GM18873 (cell line): Measurements from ENCODE around the gene MAN1A1.
"Not testable (repeated sequence)": the region's sequence is repeated elsewhere in the genome, so short reads cannot be mapped to it uniquely, and the experiment has no call there.

Experiments used
- ATAC-seq: cut with Tn5 transposase; IDR thresholded peaks from one replicate; pipeline ENCODE4 v1.9.1; 2021; ENCODE audit warnings: mild to moderate bottlenecking, moderate library complexity, moderate number of reproducible peaks; ENCODE audit not compliant: unreplicated experiment, low FRiP score

MAN1A1 gene

DNA sequence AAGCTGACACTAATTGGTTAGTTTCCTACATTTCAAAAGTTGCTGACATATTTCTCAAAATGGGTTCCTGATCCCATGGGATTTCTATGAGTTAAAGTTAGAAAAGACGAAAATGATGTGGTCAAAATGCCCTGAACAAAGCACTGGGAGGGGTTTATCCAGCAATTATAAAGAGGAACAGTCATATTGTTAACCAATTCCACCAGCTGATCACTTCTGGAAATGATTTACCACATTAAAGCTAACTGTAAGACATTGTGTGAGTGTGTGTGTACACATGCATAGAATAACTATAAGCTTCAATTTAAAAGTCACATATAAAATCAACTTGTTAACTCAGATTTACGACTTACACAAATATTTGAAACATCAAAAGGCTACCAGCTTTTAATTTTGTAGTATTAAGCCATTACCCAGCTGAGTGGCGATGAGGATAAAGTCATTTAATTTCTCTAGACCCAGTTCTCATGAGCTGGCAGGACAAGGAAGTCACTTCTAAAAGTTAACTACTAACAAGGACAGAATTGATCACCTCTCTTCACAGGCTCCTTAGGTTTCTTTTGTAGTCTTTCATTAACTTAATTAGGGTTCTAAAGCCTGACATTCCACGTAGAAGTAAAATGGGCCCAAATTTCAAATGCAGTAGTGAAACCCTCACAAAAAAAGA is 40.4 kb downstream of the MAN1A1 start:
- no peak for ATAC-seq

DNA sequence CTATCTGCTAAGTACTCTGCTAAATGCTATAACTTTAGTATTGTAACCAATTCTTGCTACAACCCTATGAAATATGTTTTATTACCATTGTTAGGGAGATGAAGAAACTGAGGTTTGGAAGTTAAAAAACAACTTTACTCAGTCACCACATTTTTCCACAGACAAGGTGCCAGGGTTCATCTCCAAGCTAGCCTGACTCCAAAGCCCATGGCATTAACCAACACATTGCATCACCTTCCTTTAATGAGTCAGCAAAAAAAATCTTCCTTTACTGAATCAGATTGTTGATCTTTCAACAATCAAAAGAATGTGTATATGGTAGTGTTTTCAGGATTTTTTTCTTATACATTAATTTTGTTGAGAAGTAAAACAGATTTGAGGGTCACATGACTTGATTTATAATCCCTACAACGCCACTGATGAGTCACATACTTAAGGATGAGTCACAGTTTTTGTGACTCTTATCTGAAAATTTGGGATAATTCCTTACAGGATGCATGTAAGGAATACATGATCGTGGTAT is 41.5 kb downstream of the MAN1A1 start:
- no peak for ATAC-seq

DNA sequence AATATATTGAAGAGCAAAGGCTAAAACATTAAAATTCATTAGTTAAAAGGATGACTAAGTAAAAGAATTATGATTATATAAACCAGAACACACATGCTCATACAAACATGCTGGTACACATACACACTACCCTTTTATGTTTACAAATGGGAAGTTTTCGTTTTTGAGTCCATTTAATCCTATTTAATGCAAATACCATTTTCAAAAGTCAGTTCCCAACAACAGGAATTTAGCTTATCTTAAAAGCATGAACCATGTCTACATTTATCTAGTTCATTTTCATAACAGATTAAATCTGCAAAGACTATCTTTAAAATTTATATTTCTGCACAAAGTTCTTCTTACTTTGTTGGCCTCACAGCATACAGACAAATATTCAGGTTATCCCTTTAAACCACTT is 42.5 kb downstream of the MAN1A1 start:
- ATAC-seq = no peak

GRCh38 chr6:119306396-119306968 is 43.1 kb downstream of the MAN1A1 start:
- no peak for ATAC-seq

DNA sequence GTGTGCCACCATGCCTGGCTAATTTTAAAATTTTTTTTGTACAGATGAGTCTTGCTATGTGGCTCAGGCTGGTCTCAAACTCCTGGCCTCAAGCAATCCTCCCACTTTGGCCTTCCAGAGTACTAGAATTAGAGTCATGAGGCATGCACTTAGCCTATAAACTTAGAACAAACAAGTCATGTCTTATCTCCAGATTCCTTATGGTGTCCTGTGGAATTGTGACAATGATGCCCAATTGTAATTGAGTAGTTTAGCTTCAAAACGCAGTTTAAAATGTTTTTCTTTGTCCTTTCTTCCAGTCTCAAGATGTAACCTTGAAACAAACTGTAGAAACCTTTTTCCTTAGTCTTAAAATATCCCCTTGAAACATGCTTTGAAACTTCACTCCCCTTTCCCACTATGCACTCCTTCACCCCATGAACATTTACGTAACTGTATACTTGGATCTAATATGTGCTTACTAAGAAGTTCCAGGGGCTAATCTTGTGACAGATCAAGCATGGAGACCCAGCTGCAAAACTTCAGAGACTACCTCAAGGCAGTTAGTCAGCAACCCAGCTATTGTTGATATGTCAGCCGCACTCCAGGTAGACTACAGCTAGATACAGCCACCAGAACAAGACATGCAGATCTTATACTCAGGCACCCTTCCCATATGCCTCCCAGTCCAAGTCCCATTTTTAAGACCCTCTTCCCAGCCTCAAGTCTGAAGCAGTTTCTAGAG is 46.2 kb downstream of the MAN1A1 start:
- ATAC-seq = no peak

DNA sequence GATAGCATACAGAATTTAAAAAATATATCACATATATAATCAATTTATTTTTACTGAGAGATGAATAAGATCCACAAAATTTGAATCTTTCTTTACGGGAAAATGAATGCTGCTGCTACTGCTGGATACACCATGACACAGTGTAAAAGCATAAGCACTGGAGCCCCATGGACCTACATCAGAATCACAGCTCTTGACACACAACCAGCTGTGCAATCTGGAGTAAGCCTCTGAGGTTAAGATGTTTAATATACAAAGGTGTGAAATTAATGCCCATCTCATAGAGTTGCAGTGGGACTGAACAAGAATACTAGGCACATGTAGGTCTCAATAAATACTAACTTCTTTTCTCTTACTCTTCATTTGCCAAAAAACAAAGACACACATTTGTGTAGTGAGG is 48.1 kb downstream of the MAN1A1 start:
- no peak for ATAC-seq

DNA sequence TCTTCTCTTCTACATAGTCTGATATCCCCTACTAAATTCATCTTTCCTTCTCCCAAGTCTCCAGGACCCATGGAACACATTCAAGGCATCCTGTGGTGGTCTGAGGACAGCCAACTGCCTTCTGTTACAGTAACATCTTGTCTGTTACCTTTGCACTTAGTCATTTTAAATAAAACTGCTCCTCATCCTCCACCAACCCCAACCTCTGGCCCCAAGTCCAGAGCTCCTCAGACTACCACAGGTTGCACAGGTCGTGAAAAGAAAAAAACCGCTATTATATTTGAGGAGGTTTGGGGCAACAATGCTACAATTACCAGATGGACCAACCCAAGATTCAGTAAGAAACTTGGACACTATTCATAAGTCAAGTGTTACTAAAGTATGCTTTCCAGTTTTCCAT is 49.9 kb downstream of the MAN1A1 start:
- ATAC-seq = no peak

- ATAC-seq = no peak
Observed at GRCh38 chr6:119297049-119297448, 52.5 kb downstream of the MAN1A1 start.

DNA sequence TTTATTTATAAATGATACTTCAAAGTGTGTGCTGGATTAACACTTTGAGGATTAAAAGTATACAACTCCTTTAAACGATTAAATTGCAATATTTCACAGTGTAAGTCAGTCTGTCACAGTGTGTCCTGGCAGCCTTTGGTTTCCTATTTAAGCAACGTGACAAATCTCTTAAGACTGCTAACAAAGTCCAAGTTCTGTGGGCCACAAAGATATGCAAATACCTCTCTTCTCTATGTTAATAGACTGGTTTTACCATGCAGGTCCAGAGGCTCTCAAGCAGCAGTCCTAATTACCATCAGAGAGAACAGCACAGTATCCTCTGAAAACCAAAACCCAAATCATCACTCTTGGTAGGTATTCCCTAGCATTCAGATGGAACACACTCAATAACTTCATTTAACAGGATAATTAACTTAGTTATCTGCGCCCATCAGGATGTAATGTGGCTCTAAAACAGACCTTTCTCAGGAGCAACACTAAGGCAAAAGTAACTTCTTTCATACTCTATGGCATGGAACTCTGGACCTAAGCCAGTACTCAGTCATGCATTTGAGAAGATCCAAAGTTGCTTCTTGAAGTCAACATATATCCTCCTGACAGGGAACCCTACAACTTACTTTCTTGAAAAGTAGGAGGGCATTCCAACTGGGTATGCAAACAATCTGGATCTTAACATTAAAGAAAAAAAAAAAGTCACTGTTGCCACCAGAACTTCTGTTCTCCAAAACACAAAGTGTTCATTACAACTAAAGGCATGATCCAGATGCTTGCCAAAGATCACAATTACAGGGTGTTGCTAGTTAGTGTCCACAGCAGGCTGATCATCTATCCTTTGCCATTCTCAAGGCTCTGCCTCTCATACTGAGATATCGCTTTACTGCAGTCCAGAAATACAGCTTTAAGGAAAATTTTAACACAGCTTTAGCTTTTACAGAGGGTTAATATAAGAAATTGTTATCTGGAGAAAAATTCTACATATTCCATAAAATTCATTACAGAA is 53.2 kb downstream of the MAN1A1 start:
- ATAC-seq = no peak

DNA sequence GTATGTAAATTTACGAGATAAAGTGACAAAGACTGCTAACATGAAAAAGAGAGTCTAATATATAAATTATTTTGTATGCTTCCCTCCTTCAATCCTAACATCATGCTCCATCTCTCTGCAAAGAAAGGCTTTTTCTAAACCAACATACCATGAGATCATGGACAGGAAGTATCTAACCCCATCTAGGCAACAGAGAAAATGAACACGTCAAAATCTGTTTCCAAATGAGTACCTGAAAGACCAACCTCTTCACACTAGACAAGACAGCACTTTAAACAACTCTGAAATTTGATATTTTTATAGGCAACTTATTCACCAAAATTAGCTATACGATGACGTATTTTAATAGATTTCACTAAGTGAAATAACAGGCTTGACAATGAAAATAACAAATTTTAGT is 54.6 kb downstream of the MAN1A1 start:
- peak; percentile 90 for ATAC-seq

DNA sequence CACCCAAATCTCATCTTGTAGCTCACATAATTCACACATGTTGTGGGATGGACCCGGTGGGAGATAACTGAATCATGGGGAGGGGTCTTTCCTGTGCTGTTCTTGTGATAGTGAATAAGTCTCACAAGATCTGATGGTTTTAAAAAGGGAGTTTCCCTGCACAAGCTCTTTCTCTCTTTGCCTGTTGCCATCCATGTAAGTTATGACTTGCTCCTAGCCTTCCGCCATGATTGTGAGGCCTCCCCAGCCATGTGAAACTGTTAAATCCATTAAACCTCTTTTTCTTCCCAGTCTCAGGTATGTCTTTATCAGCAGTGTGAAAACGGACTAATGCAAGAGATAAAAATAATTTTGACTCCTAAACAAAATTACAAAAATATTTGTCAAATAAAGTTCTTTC is 58.5 kb downstream of the MAN1A1 start:
- not testable (repeated sequence) for ATAC-seq

DNA sequence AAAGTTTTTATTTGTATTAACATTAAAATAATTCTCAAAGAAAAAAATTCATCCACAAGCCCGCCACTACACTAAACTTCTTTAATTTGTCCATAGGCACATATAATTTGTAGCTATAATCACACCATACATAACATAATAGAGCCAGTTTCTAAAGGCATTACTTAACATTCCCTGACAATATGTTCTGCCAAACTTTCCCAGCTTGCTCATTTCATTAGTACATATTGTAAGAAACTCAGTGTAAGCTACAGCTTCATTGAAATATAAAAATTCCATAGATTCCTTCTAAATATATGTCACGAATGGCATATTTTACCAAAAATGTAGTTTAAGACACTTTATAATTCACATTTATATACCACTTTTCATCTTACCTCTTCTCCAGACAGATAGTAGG is 59.3 kb downstream of the MAN1A1 start:
- no peak for ATAC-seq

DNA sequence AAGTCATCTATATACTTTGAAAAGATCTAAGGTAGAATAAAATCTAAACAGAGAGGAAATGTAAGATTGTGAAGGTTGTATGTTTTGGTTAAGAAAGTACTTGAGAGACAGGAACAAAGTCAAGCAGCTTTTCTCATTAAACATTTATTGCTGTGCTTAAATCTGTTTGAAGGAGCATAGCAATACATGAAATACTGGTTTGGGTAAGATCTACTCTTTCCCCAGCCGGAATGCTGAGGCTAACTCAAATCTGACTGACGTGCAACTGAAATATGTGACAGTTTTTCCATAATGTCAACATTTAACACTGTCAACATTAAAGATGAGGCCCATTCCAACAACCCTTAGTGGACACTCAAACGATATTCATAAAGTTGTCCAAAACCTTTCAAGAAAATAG is 59.9 kb downstream of the MAN1A1 start:
- ATAC-seq = no peak

DNA sequence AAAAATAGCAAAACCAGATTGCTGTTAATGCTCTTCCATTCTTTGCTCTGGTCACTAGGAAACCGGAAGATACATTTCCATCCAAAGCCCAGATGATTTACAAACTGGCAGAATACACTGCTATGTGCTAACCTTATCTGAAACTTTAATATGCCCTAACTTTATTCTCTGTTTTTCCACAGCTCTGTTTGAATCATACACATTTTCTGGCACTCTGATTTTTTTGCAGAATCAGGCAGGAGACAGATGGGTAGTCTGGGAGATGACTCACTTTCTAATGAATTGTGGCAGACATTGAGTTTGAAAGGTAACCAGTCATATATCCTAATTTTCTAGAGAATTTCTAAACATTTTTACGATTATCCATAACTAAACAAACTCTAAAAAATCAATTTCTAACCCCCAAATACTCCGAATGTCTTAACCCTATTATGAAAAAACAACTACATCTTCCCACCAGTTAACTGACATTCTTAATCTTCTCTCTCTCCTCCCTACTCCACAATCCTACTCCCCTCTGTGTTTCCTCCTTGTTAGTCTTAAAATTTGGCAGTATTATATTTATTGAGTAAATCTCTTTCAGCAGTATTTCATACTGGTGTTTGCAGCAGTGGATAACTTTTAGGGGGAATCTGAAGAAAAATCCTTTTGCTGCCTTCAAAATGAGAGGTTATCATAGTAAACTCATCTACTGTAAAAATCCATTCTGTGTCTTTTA is 63.5 kb downstream of the MAN1A1 start:
- ATAC-seq = no peak

DNA sequence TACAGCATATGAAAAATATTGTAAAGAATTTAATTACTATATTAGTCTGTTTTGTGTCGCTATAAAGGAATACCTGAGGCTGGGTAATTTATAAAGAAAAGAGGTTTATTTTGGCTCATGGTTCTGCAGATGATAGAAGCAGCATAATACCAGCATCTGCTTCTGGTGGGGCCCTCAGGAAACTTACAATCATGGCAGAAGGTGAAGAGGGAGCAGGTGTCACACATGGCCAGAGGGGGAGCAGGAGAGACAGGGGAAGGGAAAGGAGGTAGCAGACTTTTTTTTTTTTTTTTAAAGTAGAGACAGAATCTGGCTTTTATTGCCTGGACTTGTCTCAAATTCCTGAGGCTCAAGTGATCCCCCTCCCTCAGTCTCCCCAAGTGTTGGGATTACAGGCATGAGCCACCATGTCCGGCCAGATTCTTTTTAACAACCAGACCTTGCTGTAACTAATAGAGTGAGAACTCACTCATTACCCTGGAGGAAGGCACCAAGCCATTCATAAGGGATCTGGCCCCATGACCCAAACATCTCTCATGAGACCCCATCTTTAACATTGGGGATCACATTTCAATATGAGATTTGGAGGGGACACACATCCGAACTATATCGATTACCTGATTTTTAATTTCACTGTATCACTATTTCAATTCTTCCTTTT is 64.6 kb downstream of the MAN1A1 start:
- ATAC-seq = no peak

GRCh38 chr6:119283979-119284545 is 65.5 kb downstream of the MAN1A1 start:
- no peak for ATAC-seq

DNA sequence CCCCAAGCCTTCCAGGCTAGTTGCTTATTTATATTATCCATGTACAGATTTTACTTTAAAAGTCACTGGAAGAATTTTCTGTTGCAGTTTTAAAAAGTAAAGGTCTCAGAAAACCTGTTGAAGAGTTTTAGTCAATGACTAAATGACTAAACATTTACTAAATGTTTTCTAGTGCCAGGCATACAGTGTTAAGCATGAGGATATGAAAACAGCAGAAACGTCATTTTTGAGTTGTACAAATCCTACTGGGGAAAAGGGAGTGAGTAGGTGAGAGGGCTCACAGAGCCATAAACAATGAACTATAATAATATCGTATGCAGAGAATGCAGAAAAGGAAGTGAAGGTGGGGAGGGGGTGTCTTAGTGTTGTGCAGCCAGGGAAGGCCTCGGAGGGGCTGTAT is 66.3 kb downstream of the MAN1A1 start:
- ATAC-seq = no peak

- ATAC-seq = no peak
Observed at GRCh38 chr6:119280668-119281067, 68.9 kb downstream of the MAN1A1 start.

DNA sequence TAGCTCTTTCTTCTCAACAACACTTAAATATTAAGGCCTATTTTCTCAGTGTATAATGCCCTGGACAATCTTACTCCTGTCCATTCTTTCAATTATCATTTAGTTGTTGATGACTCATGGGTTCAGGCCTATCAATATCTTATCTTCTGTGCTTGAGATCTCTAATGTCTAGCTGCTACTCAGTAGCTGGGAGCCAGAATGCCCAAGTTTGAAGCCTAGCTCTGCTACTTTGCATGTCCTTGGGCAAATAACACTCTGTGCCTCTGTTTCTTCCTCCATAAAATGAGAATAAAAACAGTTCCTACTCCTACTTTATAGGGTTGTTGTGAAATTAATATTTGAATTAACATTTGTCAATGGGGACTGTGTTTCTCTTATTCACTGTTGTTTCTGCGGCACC is 69.5 kb downstream of the MAN1A1 start:
- ATAC-seq = no peak
